ENCODE data around the gene FMNL2. TPM values are rescaled to one million over a fixed set of nuclear protein-coding genes. Genes with fewer than 3 reads are reported as not detected.
A peak's percentile ranks its signal among the peaks of the same experiment; 100 is the strongest.

The FMNL2 gene
- total and polyA plus RNA-seq, 2 experiments from 2014 or later: 16.5 to 45.4 TPM

DNA sequence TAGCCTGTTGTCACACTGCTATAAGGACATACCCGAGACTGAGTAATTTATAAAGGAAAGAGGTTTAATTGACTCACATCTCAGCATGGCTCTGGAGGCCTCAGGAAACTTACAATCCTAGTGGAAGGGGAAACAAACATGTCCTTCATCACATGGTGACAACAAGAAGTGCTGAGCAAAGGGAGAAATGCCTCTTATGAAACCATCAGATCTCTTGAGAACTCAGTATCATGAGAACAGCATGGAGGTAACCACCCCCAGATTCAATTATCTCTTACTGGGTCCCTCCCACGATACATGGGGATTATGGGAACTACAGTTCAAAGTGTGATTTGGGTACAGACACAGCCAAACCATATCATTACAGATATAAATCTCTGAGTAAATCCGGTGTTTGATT, 233.6 kb downstream of the FMNL2 start:
- no peak overlapping the region for H2AFZ ChIP-seq
- H3K4me3 ChIP-seq: no peak overlapping the region
- H3K4me1 Mint-ChIP-seq: no peaks in the 10 kb centered on the region
- TF ChIP-seq ZNF114 (CRISPR knock-in tag; IDR thresholded peaks at IDR 0.05) (no peak), CTCF (conservative IDR thresholded peaks at IDR 0.05; ENCODE audit: low read depth in 2 of 2) (no peak), STAT1 (IDR thresholded peaks at IDR 0.05; ENCODE audit: unreplicated experiment) (no peak)
- no peak overlapping the region for H3K4me2 ChIP-seq
- H3K27ac ChIP-seq (ENCODE audit: low read depth): no peak overlapping the region
- H3K36me3 Mint-ChIP-seq (ENCODE audit: low read depth): peaks cover 5% of the 10 kb centered on the region; the same call in 2 of the 3 replicates
- no peaks in the 10 kb centered on the region for H3K36me3 ChIP-seq (ENCODE audit: insufficient read depth)
- no peaks in the 10 kb centered on the region for H3K9me3 Mint-ChIP-seq
- peaks cover 3% of the 10 kb centered on the region; the same call in 1 of the 2 replicates for H4K20me1 ChIP-seq (replicated peaks; ENCODE audit: insufficient read depth)
- no peak overlapping the region for H3K4me3 Mint-ChIP-seq
- peaks cover 2% of the 10 kb centered on the region for H3K27me3 Mint-ChIP-seq (ENCODE audit: insufficient read depth, low read depth, poor library complexity)
- no peaks in the 10 kb centered on the region for H3K27me3 ChIP-seq (ENCODE audit: insufficient read depth)
- H3K27ac Mint-ChIP-seq: no peak overlapping the region
- no peaks in the 10 kb centered on the region for H3K9me2 ChIP-seq (ENCODE audit: insufficient read depth)
- no peak for ATAC-seq
- peaks cover 6% of the 10 kb centered on the region for H3K79me2 ChIP-seq (replicated peaks; ENCODE audit: insufficient read depth)
- H3F3A ChIP-seq (replicated peaks; ENCODE audit: low read depth): no peaks in the 10 kb centered on the region
- DNase-seq (ENCODE audit: low spot score): no peak
- H3K4me1 ChIP-seq (ENCODE audit: insufficient read depth): no peaks in the 10 kb centered on the region

GRCh38 chr2:152569186-152569585, 234.2 kb downstream of the FMNL2 start:
- peak; percentile 43 to 48 for TF ChIP-seq CTCF (conservative IDR thresholded peaks at IDR 0.05; ENCODE audit: low read depth in 2 of 2)
- TF ChIP-seq EZH2phosphoT487 (IDR thresholded peaks at IDR 0.05; ENCODE audit: unreplicated experiment): no peak
- TF ChIP-seq JUNB (IDR thresholded peaks at IDR 0.05; ENCODE audit: unreplicated experiment): no peak
- TF ChIP-seq POLR2AphosphoS5 (IDR thresholded peaks at IDR 0.05; ENCODE audit: low read depth): no peak
- H4K20me1 ChIP-seq (replicated peaks; ENCODE audit: insufficient read depth): peaks cover 3% of the 10 kb centered on the region; the same call in 1 of the 2 replicates
- no peaks in the 10 kb centered on the region for H3K9me2 ChIP-seq (ENCODE audit: insufficient read depth)
- no peak overlapping the region for H3K4me3 ChIP-seq
- no peaks in the 10 kb centered on the region for H3K27me3 ChIP-seq (ENCODE audit: insufficient read depth)
- Mint-ChIP-seq H3K4me1 (no peaks in the 10 kb centered on the region), H3K9me3 (no peaks in the 10 kb centered on the region), H3K27ac (no peak overlapping the region), H3K4me3 (no peak overlapping the region), H3K36me3 (ENCODE audit: low read depth) (peaks cover 5% of the 10 kb centered on the region; the same call in 2 of the 3 replicates), H3K27me3 (ENCODE audit: insufficient read depth, low read depth, poor library complexity) (peaks cover 2% of the 10 kb centered on the region)
- H3K4me2 ChIP-seq: no peak overlapping the region
- ATAC-seq: no peak
- no peak overlapping the region for H2AFZ ChIP-seq
- H3K36me3 ChIP-seq (ENCODE audit: insufficient read depth): no peaks in the 10 kb centered on the region
- no peak overlapping the region for H3K27ac ChIP-seq (ENCODE audit: low read depth)
- no peaks in the 10 kb centered on the region for H3F3A ChIP-seq (replicated peaks; ENCODE audit: low read depth)
- peak; percentile 30 for DNase-seq (ENCODE audit: low spot score)
- no peaks in the 10 kb centered on the region for H3K4me1 ChIP-seq (ENCODE audit: insufficient read depth)
- peaks cover 6% of the 10 kb centered on the region for H3K79me2 ChIP-seq (replicated peaks; ENCODE audit: insufficient read depth)
